SK-N-SH treated with all-trans-retinoic acid at 6 μM for 48 hours (cell line): ENCODE measurements around the gene IMMP2L.

Experiments
- ATAC-seq: fragments of 200-7000 bp; cut with Tn5 transposase; 3 replicates; pipeline ENCODE4 v1.9.1; 2020; ENCODE audit warnings: mild to moderate bottlenecking, moderate library complexity
- ARNTL ChIP-seq: fragments of 450-650 bp; formaldehyde crosslinking; IDR thresholded peaks from 2 replicates; pipeline ENCODE4 v1.5.0; 2020; ENCODE audit warnings: low read depth, mild to moderate bottlenecking, moderate library complexity, borderline replicate concordance
- CREB5 ChIP-seq: fragments of 250-450 bp; sonication (Bioruptor Pico); IDR thresholded peaks from 2 replicates; pipeline ENCODE4 v1.5.1; 2020; ENCODE audit warnings: low read depth, mild to moderate bottlenecking, moderate library complexity
- CSRNP3 ChIP-seq: fragments of 250-450 bp; sonication (Bioruptor Pico); IDR thresholded peaks from 2 replicates; pipeline ENCODE4 v1.5.1; 2021; ENCODE audit warnings: mild to moderate bottlenecking, moderate library complexity
- ESRRG ChIP-seq: fragments of 250-450 bp; sonication (Bioruptor Pico); IDR thresholded peaks from 2 replicates; pipeline ENCODE4 v1.6.1; 2021; ENCODE audit warnings: mild to moderate bottlenecking
- GLIS3 ChIP-seq: fragments of 250-450 bp; sonication (Bioruptor Pico); IDR thresholded peaks from 2 replicates; pipeline ENCODE4 v1.5.0; 2020; ENCODE audit warnings: mild to moderate bottlenecking, moderate library complexity
- ISL1 ChIP-seq: fragments of 250-450 bp; sonication (Bioruptor Pico); IDR thresholded peaks from 2 replicates; pipeline ENCODE4 v2.1.2; 2022; ENCODE audit warnings: mild to moderate bottlenecking, moderate library complexity
- OSR1 ChIP-seq: fragments of 250-450 bp; sonication (Bioruptor Pico); IDR thresholded peaks from 2 replicates; pipeline ENCODE4 v1.8.0; 2022; ENCODE audit warnings: moderate library complexity, mild to moderate bottlenecking, inconsistent platforms
- PATZ1 ChIP-seq: fragments of 250-450 bp; sonication (Bioruptor Pico); IDR thresholded peaks from 2 replicates; pipeline ENCODE4 v1.8.0; 2020; ENCODE audit warnings: mild to moderate bottlenecking, moderate library complexity, borderline replicate concordance
- POU6F1 ChIP-seq: fragments of 250-450 bp; sonication (Bioruptor Pico); IDR thresholded peaks from 2 replicates; pipeline ENCODE4 v1.8.0; 2021; ENCODE audit warnings: low read depth, mild to moderate bottlenecking, moderate library complexity, borderline replicate concordance
- RARB ChIP-seq: fragments of 250-450 bp; sonication (Bioruptor Pico); IDR thresholded peaks from 2 replicates; pipeline ENCODE4 v1.8.0; 2021; ENCODE audit warnings: mild to moderate bottlenecking, moderate library complexity
- SNAI2 ChIP-seq: fragments of 250-450 bp; sonication (Bioruptor Pico); IDR thresholded peaks from 2 replicates; pipeline ENCODE4 v1.5.0; 2020; ENCODE audit warnings: mild to moderate bottlenecking, moderate library complexity
- TCF4 ChIP-seq: fragments of 250-450 bp; sonication (Bioruptor Pico); IDR thresholded peaks from 2 replicates; pipeline ENCODE4 v1.8.0; 2021; ENCODE audit warnings: mild to moderate bottlenecking, moderate library complexity, borderline replicate concordance
- TSHZ2 ChIP-seq: fragments of 250-450 bp; sonication (Bioruptor Pico); IDR thresholded peaks from 2 replicates; pipeline ENCODE4 v1.5.0; 2020; ENCODE audit warnings: mild to moderate bottlenecking, moderate library complexity
- ZC3H10 ChIP-seq: fragments of 250-450 bp; sonication (Bioruptor Pico); IDR thresholded peaks from 2 replicates; pipeline ENCODE4 v1.5.1; 2021; ENCODE audit warnings: mild to moderate bottlenecking, moderate library complexity
- ZFP3 ChIP-seq: fragments of 250-450 bp; sonication (Bioruptor Pico); IDR thresholded peaks from 2 replicates; pipeline ENCODE4 v1.5.0; 2020; ENCODE audit warnings: mild to moderate bottlenecking, moderate library complexity
- ZFP30 ChIP-seq: fragments of 450-650 bp; formaldehyde crosslinking; IDR thresholded peaks from 2 replicates; pipeline ENCODE4 v1.5.0; 2022; ENCODE audit warnings: mild to moderate bottlenecking, moderate library complexity
- ZNF565 ChIP-seq: fragments of 450-650 bp; formaldehyde crosslinking; conservative IDR thresholded peaks from 2 replicates; pipeline ENCODE4 v1.5.0; 2020; ENCODE audit warnings: low read depth, mild to moderate bottlenecking, moderate library complexity
- ZNF70 ChIP-seq: fragments of 450-650 bp; formaldehyde crosslinking; IDR thresholded peaks from 2 replicates; pipeline ENCODE4 v1.5.0; 2020; ENCODE audit warnings: mild to moderate bottlenecking, moderate library complexity

IMMP2L gene

GRCh38 chr7:111014079-111014478, 548.2 kb downstream of the IMMP2L start (continued):
- TF ChIP-seq PATZ1 (CRISPR knock-in tag): no peak

- no peak for ATAC-seq
- no peak for TF ChIP-seq GLIS3
- no peak for TF ChIP-seq PATZ1 (CRISPR knock-in tag)
- TF ChIP-seq TSHZ2 (CRISPR knock-in tag): no peak
- no peak for TF ChIP-seq ZFP3 (CRISPR knock-in tag)
Observed at GRCh38 chr7:111012799-111013675, 549.3 kb downstream of the IMMP2L start.

- TF ChIP-seq SNAI2 (CRISPR knock-in tag) (no peak), OSR1 (CRISPR knock-in tag) (no peak), ISL1 (no peak)
- ATAC-seq: no peak
Observed at GRCh38 chr7:111012149-111012548, 550.1 kb downstream of the IMMP2L start.

GRCh38 chr7:111011520-111011919, 550.8 kb downstream of the IMMP2L start:
- ATAC-seq: no peak
- TF ChIP-seq POU6F1 (CRISPR knock-in tag) (no peak), OSR1 (CRISPR knock-in tag) (no peak), CSRNP3 (no peak), ESRRG (CRISPR knock-in tag) (no peak), ISL1 (no peak), ZNF565 (CRISPR knock-in tag) (no peak), PATZ1 (CRISPR knock-in tag) (no peak), TSHZ2 (CRISPR knock-in tag) (no peak), GLIS3 (no peak), RARB (CRISPR knock-in tag) (no peak), ARNTL (CRISPR knock-in tag) (no peak), ZC3H10 (no peak), ZNF70 (CRISPR knock-in tag) (no peak), CREB5 (no peak), TCF4 (no peak), ZFP30 (CRISPR knock-in tag) (no peak)
